DMS 273 treated with DMSO at 0.1 percent for 48 hours (cell line): ENCODE data around the gene TRIM17.

Source experiments
- DNase-seq: peaks from one replicate; lab custom pipeline; 2025; lab: John Stamatoyannopoulos, UW

The TRIM17 gene

DNA sequence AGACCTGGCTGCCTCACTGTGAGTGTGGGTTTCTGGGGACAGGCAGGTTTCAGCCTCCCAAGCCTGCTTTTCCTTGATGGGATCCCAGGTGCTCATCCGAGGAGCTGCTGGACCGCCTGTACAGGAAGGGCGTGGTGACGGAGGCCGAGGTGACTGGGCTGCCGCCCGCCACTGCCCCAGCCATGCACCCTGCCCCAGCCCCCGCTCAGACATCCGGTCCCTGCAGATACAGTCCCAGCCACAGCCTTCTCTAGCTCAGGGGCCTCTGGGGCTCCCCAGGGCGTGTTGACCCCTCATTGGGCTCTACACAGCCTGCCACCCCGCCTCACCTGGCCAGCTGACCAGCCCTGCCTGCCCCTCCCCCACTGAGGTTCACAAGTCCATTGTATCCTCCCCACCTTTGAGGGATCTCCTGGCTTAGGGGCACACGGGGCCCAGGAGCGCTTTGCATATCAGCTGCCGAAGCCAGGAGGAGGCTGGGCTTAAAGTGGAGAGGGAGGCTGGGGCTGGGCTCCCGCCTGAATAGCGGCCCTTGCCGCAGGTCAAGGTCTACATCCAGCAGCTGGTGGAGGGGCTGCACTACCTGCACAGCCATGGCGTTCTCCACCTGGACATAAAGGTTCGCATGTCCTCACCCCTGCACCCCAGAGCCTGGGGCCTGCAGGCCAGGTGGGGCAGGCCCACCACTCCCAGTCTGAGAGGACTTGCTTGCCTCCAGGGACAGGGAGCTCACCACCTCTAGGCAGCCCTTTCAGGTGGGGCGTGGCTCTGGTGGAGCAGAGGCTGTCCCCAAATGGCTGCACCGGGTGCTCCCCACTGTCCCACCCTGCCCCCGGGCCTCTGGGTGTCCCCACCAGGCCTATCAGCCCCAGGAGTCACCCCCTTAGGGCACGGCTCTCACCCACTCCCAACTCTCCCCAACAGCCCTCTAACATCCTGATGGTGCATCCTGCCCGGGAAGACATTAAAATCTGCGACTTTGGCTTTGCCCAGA, 48.6 kb downstream of the TRIM17 start:
- no peak for DNase-seq

DNA sequence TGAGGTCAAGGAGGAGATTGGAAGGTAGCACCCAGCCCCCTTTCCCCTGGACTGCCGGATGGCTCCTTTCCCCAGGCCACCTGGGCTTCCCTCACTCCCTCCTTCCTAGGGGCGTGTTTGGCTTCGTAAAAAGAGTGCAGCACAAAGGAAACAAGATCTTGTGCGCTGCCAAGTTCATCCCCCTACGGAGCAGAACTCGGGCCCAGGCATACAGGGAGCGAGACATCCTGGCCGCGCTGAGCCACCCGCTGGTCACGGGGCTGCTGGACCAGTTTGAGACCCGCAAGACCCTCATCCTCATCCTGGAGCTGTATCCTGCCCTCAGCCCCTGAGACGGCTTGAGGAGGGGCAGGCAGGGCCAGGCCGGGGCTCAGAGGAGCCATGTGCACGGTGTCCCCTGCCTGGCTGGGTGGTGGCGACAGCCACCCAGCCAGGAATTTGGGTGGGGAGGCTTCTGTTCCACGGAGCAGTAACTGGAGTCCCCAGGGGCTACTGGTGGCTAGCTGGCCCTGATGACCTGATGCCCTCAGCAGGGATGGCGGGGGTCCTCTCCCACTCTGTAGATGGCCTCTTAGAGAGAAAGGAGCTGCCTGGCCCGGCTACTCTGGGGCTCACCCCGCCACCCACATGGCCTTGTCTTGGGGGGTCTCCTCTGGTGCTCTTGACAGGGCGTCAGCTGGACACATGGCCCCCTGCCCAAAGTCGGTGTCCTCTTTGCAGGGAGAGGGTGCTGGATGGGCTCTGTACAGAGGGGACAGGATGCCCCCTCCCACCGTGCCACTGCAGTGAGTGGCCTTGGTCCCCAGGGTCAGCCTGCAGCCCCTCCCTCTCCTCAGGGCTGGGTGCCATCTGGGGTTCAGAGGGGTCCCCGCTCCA, 49.6 kb downstream of the TRIM17 start:
- no peak for DNase-seq

DNA sequence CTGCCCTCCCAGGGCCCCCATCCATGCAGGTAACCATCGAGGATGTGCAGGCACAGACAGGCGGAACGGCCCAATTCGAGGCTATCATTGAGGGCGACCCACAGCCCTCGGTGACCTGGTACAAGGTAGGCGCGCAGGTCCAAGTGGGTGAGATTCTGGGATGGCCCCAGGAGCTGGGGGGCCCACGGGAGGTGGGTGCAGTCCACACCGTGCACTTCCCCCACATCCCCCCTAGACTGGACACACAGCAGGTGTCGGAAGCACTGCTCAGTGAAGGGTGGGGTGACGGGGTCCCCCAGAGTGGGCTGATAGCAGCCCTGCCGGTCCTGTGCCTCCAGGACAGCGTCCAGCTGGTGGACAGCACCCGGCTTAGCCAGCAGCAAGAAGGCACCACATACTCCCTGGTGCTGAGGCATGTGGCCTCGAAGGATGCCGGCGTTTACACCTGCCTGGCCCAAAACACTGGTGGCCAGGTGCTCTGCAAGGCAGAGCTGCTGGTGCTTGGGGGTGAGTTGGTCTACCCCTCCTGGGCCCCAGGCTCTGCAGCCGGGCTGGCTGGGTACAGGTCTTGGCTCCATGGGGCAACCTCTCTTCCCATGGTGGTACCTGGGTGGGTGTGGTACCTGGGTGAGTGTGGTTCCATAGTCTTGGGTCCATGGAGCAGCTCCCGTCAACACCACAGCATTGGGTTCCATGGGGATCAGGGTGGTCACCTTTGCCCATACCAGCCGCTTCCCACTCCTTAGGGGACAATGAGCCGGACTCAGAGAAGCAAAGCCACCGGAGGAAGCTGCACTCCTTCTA, 50.4 kb downstream of the TRIM17 start:
- no peak for DNase-seq

DNA sequence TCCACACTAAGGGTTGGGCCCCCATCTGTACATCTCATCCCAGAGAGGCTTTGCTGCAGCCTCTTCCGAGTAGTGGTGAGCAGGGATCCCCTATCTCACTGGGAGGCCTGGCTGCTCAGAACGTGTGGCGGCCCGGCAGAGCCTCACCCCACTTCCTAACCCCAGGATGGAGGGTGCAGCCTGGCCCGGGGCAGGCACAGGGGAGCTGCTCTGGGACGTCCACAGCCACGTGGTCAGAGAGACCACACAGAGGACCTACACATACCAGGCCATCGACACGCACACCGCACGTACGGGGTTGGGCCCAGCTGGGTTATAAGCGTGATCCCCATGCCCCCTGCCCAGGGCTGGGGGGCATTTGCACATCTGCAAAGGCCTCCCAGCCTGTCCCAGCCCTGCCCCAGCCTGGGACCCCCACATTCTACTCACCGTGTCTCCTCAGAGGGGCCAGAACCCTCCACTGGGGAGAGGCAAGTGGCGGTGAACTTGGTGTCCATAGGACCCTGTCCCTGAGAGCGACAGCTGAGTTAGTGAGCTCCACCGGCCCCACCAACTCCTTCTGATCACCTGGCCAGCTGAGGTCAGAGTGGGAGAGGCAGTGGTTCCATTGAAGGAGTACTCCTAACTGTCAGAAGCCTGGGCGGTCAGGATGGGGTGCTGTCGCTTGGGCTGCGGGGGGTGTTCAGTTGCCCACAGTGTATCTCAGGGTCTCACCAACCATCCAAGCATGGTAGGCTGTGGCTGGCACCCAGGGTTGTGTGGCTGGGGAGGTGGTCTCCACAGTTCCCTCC, 51.2 kb downstream of the TRIM17 start:
- DNase-seq, result no peak

DNA sequence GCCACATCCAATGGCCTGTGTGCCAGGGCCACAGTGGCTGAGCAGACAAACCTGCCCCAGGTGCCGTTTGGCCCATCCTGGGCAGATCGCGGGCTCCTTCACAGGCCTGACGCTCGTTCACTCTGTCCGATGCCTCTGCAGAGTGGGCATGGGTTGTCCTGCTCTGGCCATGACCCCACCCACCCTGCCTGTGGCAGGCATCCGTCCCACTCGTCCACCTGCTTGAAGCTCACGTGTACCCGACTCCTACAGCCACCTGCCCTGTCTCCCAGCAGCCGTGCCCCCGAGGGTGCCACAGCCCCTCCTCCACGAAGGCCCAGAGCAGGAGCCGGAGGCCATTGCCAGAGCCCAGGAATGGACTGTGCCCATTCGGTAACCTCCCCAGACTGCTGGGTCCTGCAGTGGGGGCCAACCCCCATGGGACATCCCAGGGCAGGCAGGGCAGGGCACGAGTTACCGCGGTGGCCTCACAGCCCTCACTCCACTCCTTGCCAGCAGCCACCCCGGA, 51.9 kb downstream of the TRIM17 start:
- DNase-seq, result no peak

DNA sequence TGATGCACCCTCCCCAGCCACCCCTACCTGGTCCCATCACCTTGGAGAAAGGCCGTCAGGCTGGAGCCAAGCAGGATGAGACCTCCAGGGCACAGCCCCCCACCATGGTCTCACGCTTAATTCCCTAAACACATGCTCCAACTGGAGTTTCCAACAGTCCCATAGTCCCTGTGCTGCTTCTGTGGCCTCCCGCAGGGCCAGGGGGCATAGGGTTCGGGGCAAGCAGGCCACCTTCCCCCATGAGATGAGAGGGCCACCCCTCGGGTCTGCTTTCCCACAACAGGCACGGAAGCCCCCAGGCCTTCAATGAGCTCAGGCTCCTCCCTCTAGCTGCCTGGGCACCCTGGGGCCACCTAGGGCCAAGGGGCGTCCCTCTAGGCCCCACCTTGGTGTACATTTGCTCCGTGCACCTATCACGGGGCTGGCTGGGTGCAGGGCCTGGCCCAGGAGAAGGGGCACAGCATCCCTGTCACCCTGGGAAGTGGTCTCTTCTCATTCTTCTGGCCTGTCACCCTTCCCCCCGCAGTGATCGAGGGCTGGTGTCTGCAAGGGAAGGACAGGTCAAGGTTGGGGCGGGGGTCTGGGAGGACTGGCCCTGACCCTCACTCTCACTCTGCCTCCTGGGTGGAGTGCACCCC, 52.5 kb downstream of the TRIM17 start:
- DNase-seq, result no peak

DNA sequence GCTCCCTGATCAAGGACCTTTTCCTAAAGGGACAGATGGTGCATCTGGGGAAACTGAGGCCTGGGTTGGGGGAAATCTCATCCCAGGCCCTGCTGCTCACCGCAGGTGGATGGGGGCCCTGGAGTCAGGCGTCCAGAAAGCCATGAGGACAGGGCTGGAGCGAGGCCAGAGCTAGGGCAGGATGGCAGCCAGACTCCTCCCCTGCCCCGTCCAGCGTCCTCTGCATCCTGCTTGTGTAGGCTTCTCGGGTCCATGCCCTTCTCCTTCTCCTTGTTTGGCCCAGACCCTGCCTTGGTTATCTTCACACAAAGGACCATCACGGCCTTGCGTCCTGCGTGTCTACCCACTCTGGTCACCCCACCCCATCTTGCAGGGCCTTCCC, 53.0 kb downstream of the TRIM17 start:
- no peak for DNase-seq

DNA sequence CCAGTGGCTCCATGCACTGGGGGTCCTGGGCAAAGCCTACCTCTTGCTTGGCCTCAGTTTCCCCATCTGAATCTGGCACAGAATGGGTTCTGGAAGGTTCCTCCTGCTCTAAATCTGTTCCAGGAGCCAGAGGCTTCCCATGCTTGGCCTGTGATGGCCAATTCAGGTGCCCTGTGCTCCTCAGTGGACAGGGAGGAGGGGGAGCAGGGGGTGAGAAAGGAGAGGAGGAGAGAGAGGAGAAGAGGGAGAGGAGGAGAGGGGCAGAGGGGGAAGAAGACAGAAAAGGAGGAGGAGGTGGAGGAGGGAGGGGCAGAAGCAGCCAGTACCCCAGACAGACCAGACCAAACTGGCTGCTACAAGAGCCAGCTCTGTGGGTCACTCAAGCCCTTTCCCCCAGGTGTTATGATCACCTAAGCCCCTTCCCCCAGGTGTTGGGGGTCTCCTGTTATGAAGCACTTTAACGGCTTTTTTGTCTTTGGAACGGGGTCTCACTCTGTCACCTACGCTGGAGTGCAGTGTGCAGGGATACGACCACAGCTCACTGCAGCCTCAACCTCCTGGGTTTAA, 53.7 kb downstream of the TRIM17 start:
- no peak for DNase-seq

DNA sequence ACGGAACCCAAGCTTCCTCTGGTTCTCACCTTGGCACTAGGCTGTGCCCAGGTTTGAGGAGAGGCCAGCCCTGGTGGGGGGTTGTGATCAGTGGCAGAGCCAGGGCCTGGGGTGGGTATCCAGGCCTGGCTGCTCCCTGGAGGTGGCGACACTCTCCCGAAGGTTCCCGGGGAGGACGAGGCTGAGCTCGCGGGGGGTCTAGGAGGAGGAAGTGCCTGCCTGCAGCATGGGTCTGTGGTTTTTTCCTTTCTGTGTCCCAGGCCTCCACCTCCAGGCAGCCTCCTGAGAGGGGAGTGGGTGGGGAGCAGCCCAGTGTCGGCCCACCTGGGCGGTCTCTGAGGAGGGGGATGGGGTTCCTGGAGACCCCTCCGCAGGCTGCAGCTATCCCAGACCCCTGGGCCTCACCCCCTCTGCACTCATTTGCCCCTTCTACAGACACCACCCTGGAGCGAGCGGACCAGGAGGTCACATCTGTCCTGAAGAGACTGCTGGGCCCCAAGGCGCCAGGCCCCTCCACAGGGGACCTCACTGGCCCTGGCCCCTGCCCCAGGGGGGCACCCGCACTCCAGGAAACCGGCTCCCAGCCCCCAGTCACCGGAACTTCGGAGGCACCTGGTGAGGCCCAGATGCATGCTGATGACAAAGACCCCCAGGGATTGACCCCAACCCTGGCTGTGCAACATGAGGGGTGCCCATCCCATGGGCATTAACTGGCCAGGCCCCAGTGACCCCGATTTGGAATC, 54.3 kb downstream of the TRIM17 start:
- DNase-seq, result no peak

DNA sequence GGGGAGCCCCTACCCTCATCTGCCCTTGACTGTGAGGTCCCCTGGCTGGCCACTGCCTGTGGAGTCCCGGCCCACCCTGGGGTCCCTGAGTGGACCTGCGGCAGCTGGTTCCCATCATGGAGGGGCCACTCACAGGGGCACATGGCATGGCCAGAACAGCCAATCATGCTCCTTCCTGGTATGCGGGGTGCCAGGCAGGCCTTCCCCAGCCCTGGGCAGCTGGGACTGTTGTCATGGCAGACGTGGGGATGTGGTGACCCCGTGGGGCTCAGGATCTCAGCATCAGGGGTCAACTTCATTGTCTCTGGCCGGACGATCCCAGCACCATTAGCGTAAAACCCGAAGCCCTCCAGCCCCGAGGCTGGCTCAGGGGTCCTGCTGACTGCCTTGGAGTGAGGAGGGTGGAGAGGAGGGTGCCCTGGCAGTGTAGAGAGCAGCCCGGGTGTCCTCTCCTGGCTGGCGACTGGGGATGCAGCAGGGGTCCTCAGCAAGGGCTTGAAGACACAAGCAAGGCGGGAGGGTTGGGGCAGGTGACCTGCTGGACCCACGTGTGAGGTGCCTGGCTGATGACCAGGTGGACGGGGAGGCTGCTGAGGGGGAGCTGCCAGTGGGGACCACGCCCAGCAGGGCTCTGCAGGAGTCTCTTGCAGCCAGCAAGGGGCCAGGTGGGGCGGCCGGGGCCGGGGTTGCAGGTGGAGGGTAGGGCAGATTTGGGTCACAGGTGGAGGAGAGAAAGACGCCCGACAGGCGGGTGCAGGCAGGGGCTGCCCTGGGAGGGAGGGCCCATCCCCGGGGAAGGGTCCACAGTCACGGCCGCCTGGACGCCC, 55.1 kb downstream of the TRIM17 start:
- no peak for DNase-seq

DNA sequence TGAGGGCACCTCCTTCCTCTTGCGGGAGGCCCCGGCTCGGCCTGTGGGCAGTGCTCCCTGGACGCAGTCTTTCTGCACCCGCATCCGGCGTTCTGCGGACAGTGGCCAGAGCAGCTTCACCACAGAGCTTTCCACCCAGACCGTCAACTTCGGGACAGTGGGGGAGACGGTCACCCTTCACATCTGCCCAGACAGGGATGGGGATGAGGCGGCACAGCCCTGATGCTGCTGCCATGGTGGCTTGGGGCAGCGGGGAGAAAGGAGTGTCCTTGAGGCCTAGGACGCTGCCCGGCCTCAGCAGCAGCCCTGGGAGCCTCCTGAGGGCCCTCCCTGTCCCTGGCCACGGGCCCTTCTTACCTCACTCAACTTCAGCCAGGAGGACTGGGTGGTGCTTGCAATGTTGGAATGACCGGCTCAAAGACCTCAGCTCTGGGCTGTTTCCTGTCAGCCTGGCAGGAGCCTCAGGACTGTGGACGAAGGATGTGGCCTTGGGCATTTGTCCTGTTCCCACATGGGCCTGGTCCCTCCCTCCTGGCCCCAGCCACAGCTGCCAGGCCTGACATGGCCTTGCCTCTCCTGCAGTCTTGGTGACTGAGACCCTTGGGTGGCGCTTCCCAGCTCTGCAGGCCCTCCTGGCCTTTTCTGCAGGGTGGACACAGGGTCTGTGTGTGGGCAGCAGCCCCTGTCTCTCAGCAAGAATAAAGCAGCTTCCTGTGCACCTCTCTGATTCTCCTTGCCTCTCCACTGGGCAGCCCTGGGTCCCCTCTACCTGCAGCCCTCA, 55.9 kb downstream of the TRIM17 start:
- DNase-seq, result no peak

DNA sequence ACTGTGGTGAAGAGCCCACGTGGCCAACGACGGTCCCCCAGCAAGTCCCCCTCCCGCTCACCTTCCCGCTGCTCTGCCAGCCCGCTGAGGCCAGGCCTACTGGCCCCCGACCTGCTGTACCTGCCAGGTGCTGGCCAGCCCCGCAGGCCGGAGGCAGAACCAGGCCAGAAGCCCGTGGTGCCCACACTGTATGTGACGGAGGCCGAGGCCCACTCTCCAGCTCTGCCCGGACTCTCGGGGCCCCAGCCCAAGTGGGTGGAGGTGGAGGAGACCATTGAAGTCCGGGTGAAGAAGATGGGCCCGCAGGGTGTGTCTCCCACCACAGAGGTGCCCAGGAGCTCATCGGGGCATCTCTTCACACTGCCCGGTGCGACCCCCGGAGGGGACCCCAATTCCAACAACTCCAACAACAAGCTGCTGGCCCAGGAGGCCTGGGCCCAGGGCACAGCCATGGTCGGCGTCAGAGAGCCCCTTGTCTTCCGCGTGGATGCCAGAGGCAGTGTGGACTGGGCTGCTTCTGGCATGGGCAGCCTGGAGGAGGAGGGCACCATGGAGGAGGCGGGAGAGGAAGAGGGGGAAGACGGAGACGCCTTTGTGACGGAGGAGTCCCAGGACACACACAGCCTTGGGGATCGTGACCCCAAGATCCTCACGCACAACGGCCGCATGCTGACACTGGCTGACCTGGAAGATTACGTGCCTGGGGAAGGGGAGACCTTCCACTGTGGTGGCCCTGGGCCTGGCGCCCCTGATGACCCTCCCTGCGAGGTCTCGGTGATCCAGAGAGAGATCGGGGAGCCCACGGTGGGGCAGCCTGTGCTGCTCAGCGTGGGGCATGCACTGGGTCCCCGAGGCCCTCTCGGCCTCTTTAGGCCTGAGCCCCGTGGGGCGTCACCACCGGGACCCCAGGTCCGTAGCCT, 56.8 kb downstream of the TRIM17 start:
- DNase-seq, result no peak

DNA sequence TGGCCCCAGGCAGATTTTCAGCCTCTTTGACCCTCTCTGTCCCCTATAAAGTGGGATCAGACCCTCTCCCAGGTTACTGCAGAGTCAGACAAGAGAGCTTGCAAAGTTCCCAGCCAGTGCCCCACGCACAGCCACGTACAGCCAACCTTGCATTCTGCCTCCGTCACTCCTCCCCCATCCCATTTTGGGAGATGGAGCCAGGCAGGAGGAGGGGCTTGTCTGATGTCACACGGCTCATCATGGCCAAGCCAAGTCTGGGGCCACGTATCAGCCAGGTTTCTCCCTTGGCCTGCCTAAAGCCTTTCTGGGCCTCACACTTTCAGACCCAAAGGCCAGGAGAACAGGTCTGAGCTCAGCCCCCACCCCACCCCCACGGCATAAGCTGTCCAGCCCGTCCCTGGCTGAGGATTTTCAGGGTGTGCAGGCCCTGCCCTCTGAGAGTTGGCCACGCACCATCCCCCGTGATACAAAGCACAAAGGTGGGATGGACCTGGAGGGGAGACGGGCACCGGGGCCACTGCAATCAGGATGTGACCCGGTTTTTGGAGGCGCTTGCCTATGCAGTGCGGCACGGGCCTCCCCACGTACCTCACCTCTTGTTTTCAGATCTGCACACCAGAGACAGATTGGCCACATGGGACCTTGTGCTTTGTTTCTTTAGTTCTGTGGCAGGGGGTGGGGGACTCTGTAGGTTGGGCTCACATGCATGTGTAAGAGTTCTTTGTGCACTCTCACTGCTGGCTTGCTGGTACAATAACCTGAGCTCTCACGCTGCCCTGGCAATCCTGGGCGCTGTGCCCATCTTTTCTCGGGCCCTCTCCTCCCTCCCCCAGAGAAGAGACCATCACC, 57.7 kb downstream of the TRIM17 start:
- no peak for DNase-seq

DNA sequence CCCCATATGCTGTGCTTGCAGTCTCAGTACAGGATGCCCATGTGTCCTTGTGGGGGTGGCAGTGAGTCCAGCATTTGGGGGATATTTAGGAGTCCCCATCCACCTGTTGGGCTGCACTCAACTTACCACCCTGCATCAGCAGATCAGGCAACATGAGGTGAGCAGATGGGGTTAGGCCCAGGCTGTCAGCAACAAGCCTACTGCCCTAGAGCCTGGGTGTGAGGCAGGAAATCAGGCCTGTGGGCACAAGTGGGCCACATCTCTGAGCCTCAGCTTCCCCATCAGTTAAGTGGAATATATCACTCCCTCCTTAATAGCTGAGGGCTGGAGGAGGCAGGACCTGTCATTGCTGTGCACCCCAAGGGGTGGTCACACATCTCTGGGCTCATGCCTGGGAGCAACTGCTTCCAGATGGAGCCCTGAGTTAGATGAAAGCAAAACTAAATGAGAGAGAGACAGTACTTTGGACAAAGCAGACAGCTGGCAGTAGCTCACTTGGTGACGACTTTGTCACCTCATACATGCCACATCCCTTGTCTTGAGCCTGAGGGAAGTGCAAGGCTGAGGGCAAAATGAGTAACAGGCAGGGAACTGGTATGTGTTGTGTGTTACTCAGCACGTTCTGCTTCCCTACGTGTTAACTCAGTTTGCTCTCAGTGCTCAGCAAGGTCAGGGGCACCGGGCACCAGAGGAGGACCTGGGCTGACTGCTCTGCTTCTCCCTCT, 58.5 kb downstream of the TRIM17 start:
- no peak for DNase-seq
